Caco-2 (cell line): ENCODE results near the gene CCDC148. TPM values are rescaled to one million over a fixed set of nuclear protein-coding genes. Genes with fewer than 3 reads are reported as not detected.

Experiments
- BruUV-seq: library from RNA; stranded (reverse); fragments of 400-500 nt; replicated peaks from 2 replicates; lab custom pipeline; 2021; lab: Mats Ljungman, UMichigan
- CTCF ChIA-PET: fragments of 300-600 bp; sonication (Branson Sonifier 250); formaldehyde crosslinking; loops from one replicate; lab custom pipeline; 2022; ENCODE audit warnings: antibody characterized with exemption; lab: Charles Lee
- POLR2A ChIA-PET: fragments of 300-600 bp; sonication (Branson Sonifier 250); formaldehyde crosslinking; loops from one replicate; lab custom pipeline; 2022; ENCODE audit warnings: antibody characterized with exemption; lab: Charles Lee
- DNase-seq, 2 experiments: peaks; one replicate each; pipeline versions ENCODE4 v3.0.0 to v3.0.0-alpha.2; 2020 to 2022
- H3K27me3 ChIP-seq: replicated peaks from 2 replicates; pipeline ENCODE4 v1.6.0; 2011; ENCODE audit warnings: low read length; ENCODE audit not compliant: control insufficient read depth, insufficient read depth
- H3K36me3 ChIP-seq: 2 replicates; pipeline ENCODE4 v1.5.1; 2011; ENCODE audit warnings: low read length; ENCODE audit not compliant: control insufficient read depth, insufficient read depth
- H3K4me1 ChIP-seq: fragments of 250-450 bp; sonication (Bioruptor Pico); 2 replicates; pipeline ENCODE4 v1.5.1; 2020; ENCODE audit warnings: mild to moderate bottlenecking
- H3K4me3 ChIP-seq: 2 replicates; pipeline ENCODE4 v1.5.1; 2011; ENCODE audit warnings: low read depth, mild to moderate bottlenecking, control low read depth, low read length
- H3K9me3 ChIP-seq: fragments of 250-450 bp; sonication (Bioruptor Pico); 2 replicates; pipeline ENCODE4 v1.5.1; 2020; ENCODE audit warnings: mild to moderate bottlenecking, moderate library complexity
- H3K27ac Mint-ChIP-seq: one replicate; pipeline ENCODE4 v1.8.0; 2022; ENCODE audit warnings: mixed read lengths; ENCODE audit not compliant: unreplicated experiment
- H3K27me3 Mint-ChIP-seq: one replicate; pipeline ENCODE4 v1.8.0; 2022; ENCODE audit warnings: mixed read lengths; ENCODE audit not compliant: insufficient read depth, unreplicated experiment
- H3K36me3 Mint-ChIP-seq: one replicate; pipeline ENCODE4 v1.8.0; 2022; ENCODE audit warnings: mild to moderate bottlenecking, mixed read lengths; ENCODE audit not compliant: insufficient read depth, unreplicated experiment
- H3K4me1 Mint-ChIP-seq: one replicate; pipeline ENCODE4 v1.8.0; 2022; ENCODE audit warnings: low read depth, mixed read lengths; ENCODE audit not compliant: unreplicated experiment
- H3K4me3 Mint-ChIP-seq: one replicate; pipeline ENCODE4 v1.8.0; 2022; ENCODE audit warnings: mild to moderate bottlenecking, moderate library complexity, mixed read lengths; ENCODE audit not compliant: unreplicated experiment
- H3K9me3 Mint-ChIP-seq: one replicate; pipeline ENCODE4 v1.8.0; 2022; ENCODE audit warnings: mixed read lengths; ENCODE audit not compliant: unreplicated experiment
- intact Hi-C: fragments of 100-400 bp; cut with micrococcal nuclease; formaldehyde crosslinking; loops from one replicate; pipeline ENCODE4 v1.10.0; 2022; ENCODE audit not compliant: unreplicated experiment
- total RNA-seq: library from RNA; stranded (reverse); gene quantifications from 2 replicates; pipeline ENCODE4 v1.2.3, GENCODE V29; 2022
- TF ChIP-seq, protein P1 (sequence below), 2 experiments: fragments of 200-600 bp in 1 of 2; IDR thresholded peaks; 1 replicate in 1 of 2; 2 replicates in 1 of 2; pipeline versions ENCODE4 v1.5.1 to v1.8.0; 2011 to 2022; ENCODE audit warnings: antibody characterized with exemption in 1 of 2, control low read depth in 1 of 2, inconsistent platforms in 1 of 2, low read depth in 1 of 2, low read length in 1 of 2, mild to moderate bottlenecking in 1 of 2, moderate library complexity in 1 of 2; ENCODE audit not compliant: insufficient read depth in 1 of 2, severe bottlenecking in 1 of 2, unreplicated experiment in 1 of 2

Gene CCDC148
- total RNA-seq, 1 experiment from 2014 or later: 6.3 TPM

DNA sequence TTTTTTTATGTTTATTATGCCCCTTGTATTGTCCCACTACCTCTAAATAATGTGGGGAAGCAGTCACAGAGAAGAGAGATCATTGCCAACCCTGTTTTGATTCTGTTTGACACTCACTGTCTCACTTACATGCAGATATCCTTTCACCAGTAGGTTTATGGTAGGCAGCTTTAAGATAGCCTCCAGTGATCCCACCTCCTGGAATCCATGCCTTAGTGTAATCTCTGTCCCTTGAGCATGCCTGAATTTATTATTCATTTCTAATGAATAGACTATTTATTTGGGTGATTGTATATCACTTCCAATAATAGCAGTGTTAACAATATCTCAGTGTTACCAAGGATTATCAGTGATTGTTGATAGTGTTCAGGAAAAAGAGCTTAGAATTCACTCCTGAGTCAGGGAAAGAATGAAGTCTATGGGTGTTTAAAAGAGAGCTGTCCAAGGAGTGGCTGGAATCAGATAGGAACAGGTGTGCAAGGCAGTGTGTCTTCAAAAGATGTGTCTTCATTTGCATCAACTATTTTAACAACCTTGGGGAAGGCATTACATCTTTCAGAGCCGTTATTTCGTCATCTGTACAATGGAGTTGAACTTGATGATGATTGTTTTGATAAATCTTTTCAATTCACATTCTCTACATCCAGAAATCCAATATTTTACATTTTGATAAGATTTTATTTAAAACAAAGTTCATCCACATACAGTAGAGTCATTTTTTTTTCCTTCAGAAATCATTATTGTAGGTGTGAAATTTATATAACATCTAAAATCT lies 32.1 kb upstream of the CCDC148 start:
- H3K36me3 ChIP-seq: no peaks in the 10 kb centered on the region
- POLR2A ChIA-PET: interaction anchor here (0.6 kb wide), 1 partner anchor 26 kb away, joined by 8 read pairs; no protein-coding TSS in a partner anchor
- no peak overlapping the region for H3K4me3 Mint-ChIP-seq
- peaks cover under 1% of the 10 kb centered on the region for H3K9me3 Mint-ChIP-seq
- CTCF ChIA-PET: interaction anchor here (1.1 kb wide), 1 partner anchor 30 kb away, joined by 4 read pairs; no protein-coding TSS in a partner anchor
- no peaks in the 10 kb centered on the region for H3K36me3 Mint-ChIP-seq
- peak overlapping the region; percentile 31 for H3K27ac Mint-ChIP-seq
- no peaks in the 10 kb centered on the region for H3K4me1 ChIP-seq
- H3K27me3 ChIP-seq: no peaks in the 10 kb centered on the region
- no TSS peak for BruUV-seq
- no peaks in the 10 kb centered on the region for H3K9me3 ChIP-seq
- TF ChIP-seq, protein P1, sequence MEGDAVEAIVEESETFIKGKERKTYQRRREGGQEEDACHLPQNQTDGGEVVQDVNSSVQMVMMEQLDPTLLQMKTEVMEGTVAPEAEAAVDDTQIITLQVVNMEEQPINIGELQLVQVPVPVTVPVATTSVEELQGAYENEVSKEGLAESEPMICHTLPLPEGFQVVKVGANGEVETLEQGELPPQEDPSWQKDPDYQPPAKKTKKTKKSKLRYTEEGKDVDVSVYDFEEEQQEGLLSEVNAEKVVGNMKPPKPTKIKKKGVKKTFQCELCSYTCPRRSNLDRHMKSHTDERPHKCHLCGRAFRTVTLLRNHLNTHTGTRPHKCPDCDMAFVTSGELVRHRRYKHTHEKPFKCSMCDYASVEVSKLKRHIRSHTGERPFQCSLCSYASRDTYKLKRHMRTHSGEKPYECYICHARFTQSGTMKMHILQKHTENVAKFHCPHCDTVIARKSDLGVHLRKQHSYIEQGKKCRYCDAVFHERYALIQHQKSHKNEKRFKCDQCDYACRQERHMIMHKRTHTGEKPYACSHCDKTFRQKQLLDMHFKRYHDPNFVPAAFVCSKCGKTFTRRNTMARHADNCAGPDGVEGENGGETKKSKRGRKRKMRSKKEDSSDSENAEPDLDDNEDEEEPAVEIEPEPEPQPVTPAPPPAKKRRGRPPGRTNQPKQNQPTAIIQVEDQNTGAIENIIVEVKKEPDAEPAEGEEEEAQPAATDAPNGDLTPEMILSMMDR (IDR thresholded peaks at IDR 0.05; ENCODE audit: insufficient read depth in 1 of 2, low read depth in 1 of 2, low read length in 1 of 2, severe bottlenecking in 1 of 2, unreplicated experiment in 1 of 2): no peak
- H3K27me3 Mint-ChIP-seq: no peaks in the 10 kb centered on the region
- H3K4me1 Mint-ChIP-seq: peaks cover 26% of the 10 kb centered on the region
- no peak overlapping the region for H3K4me3 ChIP-seq
- DNase-seq: no peak
- intact Hi-C loops: no loop called here

DNA sequence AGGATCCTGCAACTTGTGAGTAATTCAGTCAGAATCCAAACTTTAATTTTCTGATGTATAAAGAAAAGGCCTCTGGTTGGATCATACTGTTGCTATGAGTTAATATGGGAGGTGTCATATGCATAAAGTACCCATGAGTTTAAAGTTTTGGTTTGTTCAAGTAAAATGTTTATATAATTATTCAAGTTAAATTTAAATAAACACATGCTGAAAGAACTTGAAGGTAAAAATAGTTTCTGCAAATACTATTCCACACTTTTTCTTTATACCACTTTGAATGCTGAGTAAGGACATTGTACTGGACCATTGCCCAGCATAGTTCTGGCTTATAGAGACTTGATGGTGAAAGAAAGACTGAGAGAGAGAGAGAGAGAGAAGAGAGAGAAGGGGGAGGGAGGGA lies 30.9 kb upstream of the CCDC148 start:
- H3K9me3 Mint-ChIP-seq: peaks cover 9% of the 10 kb centered on the region
- Histone ChIP-seq H3K4me1 (no peaks in the 10 kb centered on the region), H3K9me3 (no peaks in the 10 kb centered on the region), H3K27me3 (no peaks in the 10 kb centered on the region), H3K36me3 (no peaks in the 10 kb centered on the region), H3K4me3 (no peak overlapping the region)
- TF ChIP-seq, protein P1 (IDR thresholded peaks at IDR 0.05; ENCODE audit: insufficient read depth in 1 of 2, low read depth in 1 of 2, low read length in 1 of 2, severe bottlenecking in 1 of 2, unreplicated experiment in 1 of 2): no peak
- no peak overlapping the region for H3K27ac Mint-ChIP-seq
- no peaks in the 10 kb centered on the region for H3K27me3 Mint-ChIP-seq
- H3K4me1 Mint-ChIP-seq: peaks cover 23% of the 10 kb centered on the region
- no peak for DNase-seq
- BruUV-seq: no TSS peak
- ChIA-PET CTCF (no interaction called here), POLR2A (no interaction called here)
- intact Hi-C loops: no loop called here
- peaks cover 5% of the 10 kb centered on the region for H3K36me3 Mint-ChIP-seq
- no peak overlapping the region for H3K4me3 Mint-ChIP-seq

DNA sequence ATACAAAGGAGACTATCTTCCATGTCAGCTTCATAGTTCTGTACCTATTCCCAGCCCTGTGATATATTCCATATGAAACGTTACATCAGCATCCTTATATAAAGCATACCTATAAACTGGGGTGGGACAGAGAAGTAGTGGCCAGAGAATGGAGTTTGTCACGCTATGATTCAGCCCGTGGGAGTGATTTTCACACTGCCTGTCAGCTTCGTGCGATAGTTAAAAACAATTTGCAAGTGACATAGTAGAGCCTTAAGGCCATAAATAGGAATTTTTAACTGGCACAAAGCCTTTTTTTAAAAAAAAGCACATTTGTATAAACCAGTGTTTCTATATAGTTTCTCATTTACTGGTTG lies 30.4 kb upstream of the CCDC148 start:
- intact Hi-C loops: no loop called here
- no TSS peak for BruUV-seq
- ChIA-PET CTCF (no interaction called here), POLR2A (no interaction called here)
- H3K4me1 Mint-ChIP-seq: peaks cover 20% of the 10 kb centered on the region
- Histone ChIP-seq H3K9me3 (no peaks in the 10 kb centered on the region), H3K36me3 (no peaks in the 10 kb centered on the region), H3K4me3 (no peak overlapping the region), H3K4me1 (0 out of 2 replicates have a peak, but pooled peaks cover 5% of the 10 kb centered on the region), H3K27me3 (no peaks in the 10 kb centered on the region)
- TF ChIP-seq, protein P1 (IDR thresholded peaks at IDR 0.05; ENCODE audit: insufficient read depth in 1 of 2, low read depth in 1 of 2, low read length in 1 of 2, severe bottlenecking in 1 of 2, unreplicated experiment in 1 of 2): no peak
- H3K27ac Mint-ChIP-seq: no peak overlapping the region
- no peaks in the 10 kb centered on the region for H3K27me3 Mint-ChIP-seq
- no peak for DNase-seq
- H3K9me3 Mint-ChIP-seq: peaks cover 9% of the 10 kb centered on the region
- no peak overlapping the region for H3K4me3 Mint-ChIP-seq
- peaks cover 5% of the 10 kb centered on the region for H3K36me3 Mint-ChIP-seq
